Thyroid gland (tissue), 4 donors: ENCODE results near the gene VAMP7. TPM values are rescaled to one million over a fixed set of nuclear protein-coding genes. Genes with fewer than 3 reads are reported as not detected.
"Not testable (repeated sequence)": the region's sequence is repeated elsewhere in the genome, so short reads cannot be mapped to it uniquely, and the experiment has no call there.

ENCODE experiments used
- DNase-seq, 2 donors: peaks; one replicate each; pipeline ENCODE4 v3.0.0-alpha.2; 2019
- H3K27ac ChIP-seq, 3 donors: fragments of 200-600 bp; sonication (generic); 1 replicate in 2 of 3; 2 replicates in 1 of 3; pipeline ENCODE4 v1.5.1; 2016 to 2019; ENCODE audit warnings: mild to moderate bottlenecking in 1 of 3, moderate library complexity in 1 of 3
- H3K27me3 ChIP-seq: fragments of 200-600 bp; sonication (generic); one replicate; pipeline ENCODE4 v1.5.1; 2019
- H3K36me3 ChIP-seq, 2 donors: fragments of 200-600 bp; sonication (generic); one replicate each; pipeline ENCODE4 v1.5.1; 2016 to 2019
- H3K4me1 ChIP-seq, 2 donors: fragments of 200-600 bp; sonication (generic); one replicate each; pipeline ENCODE4 v1.5.1; 2017 to 2019
- H3K4me3 ChIP-seq, 3 donors: fragments of 200-600 bp; sonication (generic); replicated peaks in 1 of 3; 1 replicate in 2 of 3; 2 replicates in 1 of 3; pipeline ENCODE4 v1.5.1; 2016; ENCODE audit warnings: mild to moderate bottlenecking in 1 of 3
- H3K9me3 ChIP-seq: fragments of 200-600 bp; sonication (generic); one replicate; pipeline ENCODE4 v1.5.1; 2017
- CTCF ChIP-seq, 6 experiments: fragments of 200-600 bp in 3 of 6; fragments of 450-650 bp in 3 of 6; sonication (generic) in 3 of 6; IDR thresholded peaks; one replicate each; pipeline ENCODE4 v1.5.1; 2016 to 2019; ENCODE audit warnings: antibody characterized with exemption in 6 of 6, mild to moderate bottlenecking in 2 of 6, inconsistent platforms in 1 of 6, moderate library complexity in 1 of 6
- POLR2A ChIP-seq, 2 donors: fragments of 450-650 bp; IDR thresholded peaks; one replicate each; pipeline ENCODE4 v1.6.1; 2017; ENCODE audit warnings: antibody characterized with exemption in 2 of 2, mild to moderate bottlenecking in 2 of 2, moderate library complexity in 1 of 2
- WGBS, 2 donors: methylation state at CpG; one replicate each; pipeline ENCODE4 v1.1.5; 2017; 5-methylcytosine and 5-hydroxymethylcytosine counted together
- intact Hi-C: fragments of 100-400 bp; cut with DNase I; formaldehyde crosslinking; loops from one replicate; pipeline ENCODE4 v1.15.1; 2023
- total RNA-seq, 4 donors: library from RNA; depleted of rRNA; stranded (reverse); fragments of >200 nt; gene quantifications; one replicate each; pipeline ENCODE4 v1.2.3, GENCODE V29; 2016

Gene VAMP7
- total RNA-seq, 4 donors from 2014 or later, result 39.5 to 46.5 (median 40.8) TPM

GRCh38 chrX:155899366-155899765, 18.2 kb downstream of the VAMP7 start:
- DNase-seq, result no peak
- peaks cover 5 to 8% of the 10 kb centered on the region in 2 donors for H3K36me3 ChIP-seq
- intact Hi-C loops, result no loop called here
- H3K9me3 ChIP-seq, result no peaks in the 10 kb centered on the region
- no peak for TF ChIP-seq POLR2A (IDR thresholded peaks at IDR 0.05)
- no peak for TF ChIP-seq CTCF (IDR thresholded peaks at IDR 0.05)
- H3K4me3 ChIP-seq, result no peak overlapping the region
- no peaks in the 10 kb centered on the region for H3K4me1 ChIP-seq
- no peaks in the 10 kb centered on the region for H3K27me3 ChIP-seq
- H3K27ac ChIP-seq, result no peak overlapping the region
- WGBS, 2 donors, result 70 to 84% methylated on average over 3 of the region's 3 CpGs

- no peaks in the 10 kb centered on the region for H3K4me1 ChIP-seq
- intact Hi-C loops, result no loop called here
- no peaks in the 10 kb centered on the region for H3K27me3 ChIP-seq
- no peaks in the 10 kb centered on the region for H3K9me3 ChIP-seq
- TF ChIP-seq CTCF (IDR thresholded peaks at IDR 0.05) (no peak), POLR2A (IDR thresholded peaks at IDR 0.05) (no peak)
- WGBS, 2 donors, result 93 to 98% methylated on average over 2 of the region's 2 CpGs
- no peak for DNase-seq
- no peak overlapping the region for H3K4me3 ChIP-seq
- H3K36me3 ChIP-seq, result peaks cover 5 to 8% of the 10 kb centered on the region in 2 donors
- no peak overlapping the region for H3K27ac ChIP-seq
These were observed 19.6 kb downstream of the VAMP7 start for GRCh38 chrX:155900765-155901164.

GRCh38 chrX:155907661-155908060, 26.5 kb downstream of the VAMP7 start:
- H3K27me3 ChIP-seq, H3K36me3 ChIP-seq, H3K9me3 ChIP-seq, H3K4me1 ChIP-seq, H3K27ac ChIP-seq, intact Hi-C loops, H3K4me3 ChIP-seq, DNase-seq: not testable (repeated sequence)
- WGBS, 2 donors, result 93 to 94% methylated on average over 15 to 26 of the region's 26 CpGs

GRCh38 chrX:155923200-155923599, 42.1 kb downstream of the VAMP7 start:
- Histone ChIP-seq H3K36me3 (no peaks in the 10 kb centered on the region), H3K9me3 (no peaks in the 10 kb centered on the region), H3K27ac (no peak overlapping the region), H3K27me3 (no peaks in the 10 kb centered on the region), H3K4me3 (no peak overlapping the region), H3K4me1 (no peaks in the 10 kb centered on the region)
- TF ChIP-seq CTCF (IDR thresholded peaks at IDR 0.05), result no peak
- no peak for TF ChIP-seq POLR2A (IDR thresholded peaks at IDR 0.05)
- no peak for DNase-seq
- intact Hi-C loops, result no loop called here
- 69 to 82% methylated on average over 2 of the region's 2 CpGs for WGBS, 2 donors

GRCh38 chrX:155930852-155931618, 49.9 kb downstream of the VAMP7 start:
- 92 to 95% methylated on average over 7 of the region's 8 CpGs for WGBS, 2 donors
- DNase-seq, intact Hi-C loops, H3K9me3 ChIP-seq, H3K4me3 ChIP-seq, H3K4me1 ChIP-seq, H3K36me3 ChIP-seq, H3K27me3 ChIP-seq, H3K27ac ChIP-seq: not testable (repeated sequence)

- DNase-seq, result no peak
- H3K27ac ChIP-seq, result no peak overlapping the region
- H3K4me3 ChIP-seq, result no peak overlapping the region
- TF ChIP-seq CTCF (IDR thresholded peaks at IDR 0.05) (no peak), POLR2A (IDR thresholded peaks at IDR 0.05) (no peak)
- no peaks in the 10 kb centered on the region for H3K36me3 ChIP-seq
- H3K27me3 ChIP-seq, result no peaks in the 10 kb centered on the region
- no peaks in the 10 kb centered on the region for H3K9me3 ChIP-seq
- intact Hi-C loops, result no loop called here
- no peaks in the 10 kb centered on the region for H3K4me1 ChIP-seq
These were observed 57.0 kb downstream of the VAMP7 start for GRCh38 chrX:155938132-155938531.
